Spinal cord (tissue), 10 donors: ENCODE data around the gene PALLD. TPM values are rescaled to one million over a fixed set of nuclear protein-coding genes. Genes with fewer than 3 reads are reported as not detected.

Source experiments
- DNase-seq, 6 donors: peaks; one replicate each; pipeline versions ENCODE4 v3.0.0 to v3.0.0-alpha.2; 2013 to 2015; ENCODE audit warnings: low spot score in 6 of 6, low read depth in 4 of 6
- H3K27ac ChIP-seq: one replicate; pipeline ENCODE4 v1.5.1; 2013; ENCODE audit warnings: low read depth, low read length, control low read depth
- H3K27me3 ChIP-seq: one replicate; pipeline ENCODE4 v1.6.1; 2013; ENCODE audit warnings: low read length; ENCODE audit not compliant: control insufficient read depth, insufficient read depth
- H3K36me3 ChIP-seq: one replicate; pipeline ENCODE4 v1.6.1; 2013; ENCODE audit warnings: low read length; ENCODE audit not compliant: control insufficient read depth, insufficient read depth
- H3K4me1 ChIP-seq: one replicate; pipeline ENCODE4 v1.6.1; 2013; ENCODE audit warnings: low read length; ENCODE audit not compliant: control insufficient read depth, insufficient read depth
- H3K4me3 ChIP-seq: one replicate; pipeline ENCODE4 v1.5.1; 2013; ENCODE audit warnings: low read depth, low read length, control low read depth
- H3K9me3 ChIP-seq: one replicate; pipeline ENCODE4 v1.6.1; 2013; ENCODE audit warnings: low read length; ENCODE audit not compliant: control insufficient read depth, insufficient read depth
- WGBS: methylation state at CpG from one replicate; pipeline ENCODE4 v1.1.5; 2013; ENCODE audit warnings: missing lambda C conversion rate; ENCODE audit not compliant: insufficient coverage; 5-methylcytosine and 5-hydroxymethylcytosine counted together
- polyA plus RNA-seq, 2 donors: library from polyadenylated mRNA; unstranded; fragments of 120-200 nt; gene quantifications; one replicate each; pipeline ENCODE4 v1.2.1, GENCODE V29; 2013; ENCODE audit not compliant: insufficient read length in 2 of 2
- total RNA-seq, 2 donors: library from RNA; depleted of rRNA in 1 of 2; stranded (reverse); fragments of 120-200 nt in 1 of 2; fragments of >200 nt in 1 of 2; gene quantifications; one replicate each; pipeline versions ENCODE4 v1.2.3 to v1.2.4, GENCODE V29; 2013 to 2014
- donor health status: healthy.

PALLD gene
- total and polyA plus RNA-seq, 4 donors: 45.9 to 71.1 (median 62.4) TPM

DNA sequence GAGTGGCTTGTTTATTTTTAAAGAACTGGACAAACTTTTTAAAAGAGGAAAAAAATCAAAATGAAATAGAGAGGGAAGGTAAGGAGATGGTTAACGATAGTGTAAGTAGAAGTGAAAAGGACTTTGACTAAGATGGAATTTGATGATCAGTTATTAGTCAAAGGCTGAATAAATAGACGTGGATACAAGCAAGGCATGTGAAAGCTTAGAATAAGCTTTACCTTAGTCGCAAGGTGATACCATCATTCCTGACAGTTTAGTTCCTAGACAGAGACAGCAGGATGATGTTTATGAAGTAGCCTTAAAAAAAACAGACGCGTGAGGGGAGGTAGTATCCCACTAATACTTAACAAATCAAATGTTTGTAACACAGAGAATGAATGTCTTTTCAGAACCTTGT lies 97.3 kb downstream of the PALLD start:
- WGBS: 57% methylated on average over 2 of the region's 5 CpGs
- no peaks in the 10 kb centered on the region for H3K36me3 ChIP-seq

DNA sequence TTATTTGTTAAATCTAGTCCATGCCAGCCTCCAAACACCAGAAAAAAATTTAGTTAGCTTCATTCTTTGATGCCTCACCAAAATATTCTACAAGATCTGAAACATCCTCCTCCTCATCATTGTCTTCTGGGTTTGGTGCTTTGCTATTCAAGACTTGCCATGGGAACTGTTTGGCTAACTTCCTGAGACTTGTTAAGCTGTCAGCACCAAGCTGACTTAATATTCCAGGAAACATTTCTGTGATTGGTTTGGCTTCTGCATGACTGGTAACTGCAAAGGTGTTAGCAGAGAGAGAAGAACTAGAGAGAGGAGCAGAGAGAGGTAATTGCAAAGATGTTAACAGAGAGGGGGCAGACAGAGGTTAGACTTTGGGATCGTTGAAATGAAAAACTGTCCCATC lies 101.3 kb downstream of the PALLD start:
- Histone ChIP-seq H3K36me3 (no peaks in the 10 kb centered on the region), H3K4me3 (no peak overlapping the region), H3K4me1 (no peaks in the 10 kb centered on the region), H3K27ac (no peak overlapping the region), H3K9me3 (no peaks in the 10 kb centered on the region), H3K27me3 (no peaks in the 10 kb centered on the region)
- WGBS: 86% methylated on average over 1 of the region's 1 CpG
- no peak for DNase-seq

More for the DNA sequence above, 97.3 kb downstream of the PALLD start:
- H3K9me3 ChIP-seq: no peaks in the 10 kb centered on the region
- DNase-seq: no peak
- no peaks in the 10 kb centered on the region for H3K27me3 ChIP-seq
- no peak overlapping the region for H3K27ac ChIP-seq
- H3K4me3 ChIP-seq: no peak overlapping the region
- H3K4me1 ChIP-seq: no peaks in the 10 kb centered on the region

DNA sequence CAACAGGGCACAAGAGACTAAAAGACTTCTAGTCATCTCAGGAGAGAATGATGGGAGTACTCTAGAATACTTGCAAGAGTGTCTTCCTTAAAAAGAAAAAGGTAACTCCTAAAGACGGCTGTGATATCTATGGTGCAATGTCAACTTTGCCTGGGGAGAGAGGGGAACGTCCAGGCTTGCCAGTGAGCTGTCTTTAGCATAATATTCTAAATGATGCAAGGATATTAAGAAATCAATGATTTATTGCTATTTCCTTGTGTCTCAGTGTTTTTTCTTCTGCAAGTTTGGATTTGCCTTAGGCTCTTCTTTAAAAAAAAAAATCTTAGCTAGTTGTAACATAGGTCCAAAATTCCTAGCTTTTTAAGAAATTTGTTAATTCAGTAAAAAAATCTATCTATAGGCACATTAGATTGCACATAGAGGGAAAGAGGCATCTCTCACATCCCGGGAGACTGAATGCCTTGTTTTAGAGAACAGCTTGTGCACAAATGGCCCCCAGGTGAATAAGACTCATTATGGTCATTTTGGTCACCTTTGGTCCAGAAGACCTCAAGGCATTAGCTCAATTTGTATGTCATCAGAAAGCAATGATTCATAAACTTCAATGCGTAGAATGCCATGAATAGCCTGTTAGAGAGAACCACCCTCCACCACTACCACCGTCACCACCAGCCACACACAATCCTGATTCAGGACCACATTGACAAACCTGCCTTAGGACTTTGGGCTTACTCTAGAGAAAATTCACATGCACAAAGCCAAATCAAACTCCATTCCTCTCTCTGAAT lies 104.1 kb downstream of the PALLD start:
- 80% methylated on average over 4 of the region's 5 CpGs for WGBS
- DNase-seq: no peak
- no peaks in the 10 kb centered on the region for H3K36me3 ChIP-seq

DNA sequence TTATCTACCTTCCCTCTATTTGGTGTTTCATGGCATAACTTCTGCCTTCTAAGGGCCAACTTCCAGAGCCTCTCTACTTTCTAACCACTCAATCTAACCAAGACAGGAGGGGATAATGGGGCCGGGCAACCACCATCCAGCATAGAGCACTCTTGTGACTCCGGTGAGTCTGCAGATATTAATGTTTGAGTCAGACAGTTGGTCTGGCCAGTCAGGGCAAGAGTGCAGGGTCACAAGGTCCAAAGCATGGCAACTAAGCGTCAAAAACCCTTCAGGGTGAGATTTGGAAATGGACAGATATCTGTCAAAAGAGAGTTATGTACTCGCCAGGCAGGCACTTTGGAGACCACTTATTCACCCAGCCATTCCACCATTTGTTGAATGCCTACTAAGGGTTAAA lies 105.0 kb downstream of the PALLD start:
- WGBS: 95% methylated on average over 3 of the region's 4 CpGs
- Histone ChIP-seq H3K36me3 (no peaks in the 10 kb centered on the region), H3K9me3 (no peaks in the 10 kb centered on the region)

More for the DNA sequence above, 104.1 kb downstream of the PALLD start:
- no peak overlapping the region for H3K4me3 ChIP-seq
- H3K27ac ChIP-seq: no peak overlapping the region
- no peaks in the 10 kb centered on the region for H3K4me1 ChIP-seq
- no peaks in the 10 kb centered on the region for H3K27me3 ChIP-seq
- H3K9me3 ChIP-seq: no peaks in the 10 kb centered on the region

GRCh38 chr4:168604496-168605373 lies 107.9 kb downstream of the PALLD start:
- Histone ChIP-seq H3K27ac (no peak overlapping the region), H3K36me3 (no peaks in the 10 kb centered on the region), H3K4me1 (no peaks in the 10 kb centered on the region), H3K27me3 (no peaks in the 10 kb centered on the region), H3K4me3 (no peak overlapping the region), H3K9me3 (no peaks in the 10 kb centered on the region)
- DNase-seq: peak in 3 of 6 donors; percentile 22 to 60 (median 51)
- WGBS: 58% methylated on average over 2 of the region's 7 CpGs

More for the DNA sequence above, 105.0 kb downstream of the PALLD start:
- no peak overlapping the region for H3K4me3 ChIP-seq
- no peaks in the 10 kb centered on the region for H3K4me1 ChIP-seq
- no peak overlapping the region for H3K27ac ChIP-seq
- DNase-seq: no peak
- no peaks in the 10 kb centered on the region for H3K27me3 ChIP-seq

- Histone ChIP-seq H3K36me3 (no peaks in the 10 kb centered on the region), H3K4me1 (no peaks in the 10 kb centered on the region), H3K9me3 (no peaks in the 10 kb centered on the region), H3K4me3 (no peak overlapping the region), H3K27ac (no peak overlapping the region), H3K27me3 (no peaks in the 10 kb centered on the region)
- whole genome bisulfite sequencing: 25% methylated on average over 1 of the region's 3 CpGs
- DNase-seq: no peak
Measured at GRCh38 chr4:168605411-168605810, 108.6 kb downstream of the PALLD start.

- no peak overlapping the region for H3K27ac ChIP-seq
- H3K4me1 ChIP-seq: no peaks in the 10 kb centered on the region
- H3K4me3 ChIP-seq: no peak overlapping the region
- WGBS: no CpG with 5 or more reads among the region's 5 CpGs
- no peak for DNase-seq
- H3K36me3 ChIP-seq: no peaks in the 10 kb centered on the region
- no peaks in the 10 kb centered on the region for H3K27me3 ChIP-seq
- H3K9me3 ChIP-seq: no peaks in the 10 kb centered on the region
Measured at GRCh38 chr4:168607215-168607614, 110.4 kb downstream of the PALLD start.

DNA sequence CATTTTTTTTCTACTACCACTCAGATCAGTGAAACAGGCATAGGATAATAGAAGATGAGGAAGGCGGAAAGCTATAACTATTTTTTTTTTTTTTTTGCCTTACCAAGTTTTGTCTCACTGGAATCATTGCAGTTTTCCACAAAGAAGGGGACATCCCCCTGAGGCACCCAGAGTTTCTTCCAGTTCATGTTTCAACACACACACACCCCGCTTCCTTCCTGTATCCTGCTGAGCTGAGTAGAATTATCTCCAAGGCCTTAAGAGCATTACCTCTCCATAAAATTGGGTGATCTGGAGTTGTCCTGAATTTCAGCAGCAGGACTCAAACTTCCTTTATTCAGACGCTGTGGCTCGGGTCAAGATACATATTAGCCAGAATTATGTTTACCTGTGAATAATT lies 111.9 kb downstream of the PALLD start:
- no peaks in the 10 kb centered on the region for H3K4me1 ChIP-seq
- no peaks in the 10 kb centered on the region for H3K36me3 ChIP-seq
- no peaks in the 10 kb centered on the region for H3K9me3 ChIP-seq
- H3K4me3 ChIP-seq: no peak overlapping the region
- H3K27me3 ChIP-seq: no peaks in the 10 kb centered on the region
- WGBS: no CpG with 5 or more reads among the region's 4 CpGs
- no peak for DNase-seq
- H3K27ac ChIP-seq: no peak overlapping the region

- DNase-seq: no peak
- WGBS: 98% methylated on average over 4 of the region's 4 CpGs
- H3K36me3 ChIP-seq: no peaks in the 10 kb centered on the region
- no peak overlapping the region for H3K27ac ChIP-seq
- H3K4me1 ChIP-seq: no peaks in the 10 kb centered on the region
- no peaks in the 10 kb centered on the region for H3K9me3 ChIP-seq
- H3K27me3 ChIP-seq: no peaks in the 10 kb centered on the region
- no peak overlapping the region for H3K4me3 ChIP-seq
Measured at GRCh38 chr4:168609369-168609768, 112.5 kb downstream of the PALLD start.
